GM10248 (cell line): ENCODE measurements around the gene NCAN.
A peak's percentile ranks its signal among the peaks of the same experiment; 100 is the strongest.
"Not testable (repeated sequence)": the region's sequence is repeated elsewhere in the genome, so short reads cannot be mapped to it uniquely, and the experiment has no call there.

Experiments
- CTCF ChIA-PET: fragments of 300-600 bp; sonication (Branson Sonifier 250); formaldehyde crosslinking; extraction: SDS; loops from one replicate; lab custom pipeline; 2021; ENCODE audit warnings: antibody characterized with exemption; lab: Yijun Ruan, JAX
- POLR2A ChIA-PET: fragments of 350-650 bp; sonication (Branson Sonifier 250); formaldehyde crosslinking; extraction: SDS; loops from one replicate; lab custom pipeline; 2020; ENCODE audit warnings: antibody characterized with exemption; lab: Yijun Ruan, JAX
- DNase-seq: peaks from one replicate; pipeline ENCODE4 v3.0.0; 2012; ENCODE audit errors: extremely low spot score
- TF ChIP-seq, protein P1 (sequence below): IDR thresholded peaks from 2 replicates; pipeline ENCODE4 v1.5.1; 2012; ENCODE audit warnings: mild to moderate bottlenecking, low read depth; ENCODE audit errors: extremely low read depth, missing control alignments, control extremely low read depth

The NCAN gene

GRCh38 chr19:19234220-19234816 is 22.6 kb downstream of the NCAN start:
- CTCF ChIA-PET, result interaction anchor here (1.6 to 2.4 kb wide), 2 partner anchors 9 to 60 kb away, joined by 4 to 20 read pairs; no protein-coding TSS in a partner anchor
- POLR2A ChIA-PET, result interaction anchor here (0.6 kb wide), 1 partner anchor 219 kb away, joined by 3 read pairs; no protein-coding TSS in a partner anchor
- TF ChIP-seq, protein P1, sequence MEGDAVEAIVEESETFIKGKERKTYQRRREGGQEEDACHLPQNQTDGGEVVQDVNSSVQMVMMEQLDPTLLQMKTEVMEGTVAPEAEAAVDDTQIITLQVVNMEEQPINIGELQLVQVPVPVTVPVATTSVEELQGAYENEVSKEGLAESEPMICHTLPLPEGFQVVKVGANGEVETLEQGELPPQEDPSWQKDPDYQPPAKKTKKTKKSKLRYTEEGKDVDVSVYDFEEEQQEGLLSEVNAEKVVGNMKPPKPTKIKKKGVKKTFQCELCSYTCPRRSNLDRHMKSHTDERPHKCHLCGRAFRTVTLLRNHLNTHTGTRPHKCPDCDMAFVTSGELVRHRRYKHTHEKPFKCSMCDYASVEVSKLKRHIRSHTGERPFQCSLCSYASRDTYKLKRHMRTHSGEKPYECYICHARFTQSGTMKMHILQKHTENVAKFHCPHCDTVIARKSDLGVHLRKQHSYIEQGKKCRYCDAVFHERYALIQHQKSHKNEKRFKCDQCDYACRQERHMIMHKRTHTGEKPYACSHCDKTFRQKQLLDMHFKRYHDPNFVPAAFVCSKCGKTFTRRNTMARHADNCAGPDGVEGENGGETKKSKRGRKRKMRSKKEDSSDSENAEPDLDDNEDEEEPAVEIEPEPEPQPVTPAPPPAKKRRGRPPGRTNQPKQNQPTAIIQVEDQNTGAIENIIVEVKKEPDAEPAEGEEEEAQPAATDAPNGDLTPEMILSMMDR, result no peak
- DNase-seq, result no peak

GRCh38 chr19:19236173-19236572 is 24.4 kb downstream of the NCAN start:
- CTCF ChIA-PET, result interaction anchor here (1.6 kb wide), 1 partner anchor 62 kb away, joined by 4 read pairs; no protein-coding TSS in a partner anchor
- POLR2A ChIA-PET, result no interaction called here
- DNase-seq, result no peak
- TF ChIP-seq, protein P1, result no peak

GRCh38 chr19:19238126-19238894 is 26.6 kb downstream of the NCAN start:
- TF ChIP-seq, protein P1, result no peak
- peak; percentile 5 for DNase-seq
- ChIA-PET CTCF (no interaction called here), POLR2A (no interaction called here)

DNA sequence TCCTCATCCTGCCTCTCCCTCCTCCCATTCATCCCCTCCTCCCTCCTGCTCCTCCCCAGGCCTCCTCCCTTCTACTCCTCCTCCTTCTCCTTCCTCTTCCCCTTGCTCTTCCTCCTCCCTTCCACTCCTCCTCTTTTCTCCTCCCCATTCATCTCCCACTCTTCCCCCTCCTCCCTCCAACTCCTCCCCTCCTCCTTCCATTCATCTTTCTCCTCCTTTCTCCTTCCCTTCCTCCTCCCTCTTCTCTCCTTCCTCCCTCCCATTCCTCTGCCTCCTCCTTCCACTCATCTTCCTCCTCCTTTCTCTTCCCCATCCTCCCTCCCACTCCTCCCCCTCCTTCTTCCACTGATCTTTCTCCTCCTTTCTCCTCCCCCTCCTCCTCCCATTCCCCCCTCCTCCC is 27.9 kb downstream of the NCAN start:
- TF ChIP-seq, protein P1, result no peak
- POLR2A ChIA-PET, result no interaction called here
- CTCF ChIA-PET, result no interaction called here
- DNase-seq, result no peak

GRCh38 chr19:19240476-19240875 is 28.7 kb downstream of the NCAN start:
- TF ChIP-seq, protein P1, result no peak
- ChIA-PET POLR2A (no interaction called here), CTCF (no interaction called here)
- DNase-seq, result no peak

DNA sequence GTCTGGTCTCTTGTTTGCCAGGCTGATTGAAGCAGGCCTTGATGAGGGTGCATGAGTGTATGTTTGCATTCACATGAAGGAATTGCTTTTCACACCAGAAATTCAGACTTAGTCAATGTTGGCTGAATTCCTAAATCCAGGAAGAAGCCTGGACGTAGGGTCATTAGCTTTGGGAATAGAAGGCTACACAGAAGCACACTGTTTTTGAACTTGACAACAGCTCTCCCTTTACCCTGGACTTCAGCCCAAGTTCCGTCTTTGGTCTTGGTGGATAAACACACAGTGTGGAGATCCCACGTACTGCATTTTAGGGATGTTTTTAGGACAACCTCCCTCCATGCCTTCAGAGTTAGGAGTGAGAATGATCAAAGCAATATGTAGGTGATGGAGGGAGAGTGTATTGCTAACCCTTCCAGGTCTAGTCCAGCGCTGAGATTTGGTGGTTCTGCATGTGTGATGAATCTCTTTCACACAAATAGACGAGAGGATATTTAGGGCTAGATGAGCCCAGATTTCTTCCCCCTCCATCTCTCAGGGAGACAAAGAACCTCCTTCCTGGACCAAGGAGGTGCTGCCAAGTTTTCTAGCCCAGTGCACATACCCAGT is 38.5 kb downstream of the NCAN start:
- DNase-seq, result no peak
- ChIA-PET POLR2A (no interaction called here), CTCF (no interaction called here)
- TF ChIP-seq, protein P1, result no peak

DNA sequence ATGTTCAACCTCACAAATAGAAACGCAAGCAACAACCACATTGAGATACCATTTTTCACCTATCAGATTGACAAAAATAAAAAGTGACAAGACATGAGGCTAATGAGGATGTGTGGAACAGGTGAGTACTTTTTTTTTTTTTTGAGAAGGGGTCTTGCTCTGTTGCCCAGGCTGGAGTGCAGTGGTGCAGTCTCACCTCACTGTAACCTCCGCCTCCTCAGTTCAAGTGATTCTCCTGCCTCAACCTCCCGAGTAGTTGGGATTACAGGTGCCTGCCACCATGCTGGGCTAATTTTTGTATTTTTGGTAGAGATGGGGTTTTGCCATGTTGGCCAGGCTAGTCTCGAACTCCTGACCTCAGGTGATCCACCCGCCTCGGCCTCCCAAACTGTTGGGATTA is 41.7 kb downstream of the NCAN start:
- CTCF ChIA-PET, POLR2A ChIA-PET, DNase-seq: not testable (repeated sequence)
